ENCODE results near the gene CENPE.

GRCh38 chr4:103162176-103162575, 36.0 kb downstream of the CENPE start:
- no peak for TF ChIP-seq CTCF (IDR thresholded peaks at IDR 0.05)
- TF ChIP-seq ZFX (IDR thresholded peaks at IDR 0.05; ENCODE audit: borderline replicate concordance): no peak

Measured in 22Rv1 (cell line).